A204.1 (cell line): Measurements from ENCODE around the gene GSKIP.
A peak's percentile ranks its signal among the peaks of the same experiment; 100 is the strongest.
"Not testable (repeated sequence)": the region's sequence is repeated elsewhere in the genome, so short reads cannot be mapped to it uniquely, and the experiment has no call there.

Experiments used
- FAIRE-seq: peaks from 2 replicates; lab custom pipeline; 2012; peaks lifted over from hg19 to GRCh38; lab: Jason Lieb, UNC

The GSKIP gene, protein sequence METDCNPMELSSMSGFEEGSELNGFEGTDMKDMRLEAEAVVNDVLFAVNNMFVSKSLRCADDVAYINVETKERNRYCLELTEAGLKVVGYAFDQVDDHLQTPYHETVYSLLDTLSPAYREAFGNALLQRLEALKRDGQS

DNA sequence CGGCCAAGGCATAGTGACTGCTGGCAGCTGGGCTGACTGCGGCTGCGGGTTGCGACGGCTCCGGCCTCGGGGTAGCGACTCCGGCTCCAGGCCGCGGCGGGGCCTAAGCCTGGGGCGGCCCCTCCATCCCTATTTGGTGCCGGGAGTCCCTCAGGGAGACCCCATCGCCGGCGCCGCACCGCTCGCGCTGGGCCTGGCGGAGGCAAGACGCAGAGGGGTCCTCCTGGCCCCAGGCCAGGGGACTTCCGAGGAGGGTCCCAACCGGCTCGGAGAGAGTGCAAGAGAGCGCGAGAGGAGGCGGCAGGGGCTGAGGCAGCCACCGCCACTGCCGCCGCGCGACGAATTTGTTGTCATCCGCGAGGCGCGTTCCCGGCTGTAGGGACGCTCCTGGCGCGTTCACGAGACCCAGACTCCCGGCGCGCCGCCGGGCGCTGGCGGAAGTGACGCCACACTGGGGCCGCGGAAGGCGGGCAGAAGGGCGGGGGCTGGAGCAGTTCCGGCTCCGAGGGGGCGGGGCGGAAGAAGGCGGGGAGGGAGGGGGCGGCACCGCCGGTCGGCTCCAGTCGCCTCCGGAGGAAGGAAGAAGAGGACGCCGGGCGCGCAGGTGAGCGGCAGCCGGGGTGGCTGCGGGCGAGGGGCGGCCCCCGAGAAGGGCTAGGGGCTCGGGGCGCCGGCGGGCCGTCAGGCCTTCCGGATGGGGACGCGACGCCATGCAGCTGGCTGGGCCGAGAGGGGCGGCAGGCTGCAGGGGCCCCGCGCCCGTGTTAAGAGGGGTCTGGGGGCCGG, at the start of gene GSKIP, which contains the start of gene ATG2B:
Gene GSKIP (plus strand): TSS at position 562 of the 786 bp plus-strand sequence. CDS start 18,722 bp downstream, outside the sequence.
Gene ATG2B (minus strand): TSS at position 377 of the 786 bp plus-strand sequence. CDS start 365 bp downstream, at position 12.
- FAIRE-seq, result no peak

DNA sequence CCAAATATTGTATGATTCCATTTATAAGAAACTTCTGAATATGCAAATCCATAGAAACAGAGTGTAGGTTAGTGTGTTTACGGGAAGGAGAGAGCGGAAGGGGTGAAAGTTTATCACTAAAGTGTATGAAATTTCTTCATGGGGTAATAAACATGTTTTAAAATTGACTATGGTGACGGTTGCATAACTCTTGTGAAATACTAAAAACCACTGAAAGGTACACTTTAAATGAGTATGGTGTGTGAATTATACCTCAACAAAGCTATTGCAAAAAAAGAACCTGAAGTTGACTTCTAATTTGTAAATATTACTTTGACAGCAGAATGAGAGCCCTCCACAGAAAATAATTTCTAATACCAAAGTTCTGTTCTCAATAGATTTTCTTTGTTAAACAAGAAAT, 47.2 kb upstream of the GSKIP start:
- no peak for FAIRE-seq

DNA sequence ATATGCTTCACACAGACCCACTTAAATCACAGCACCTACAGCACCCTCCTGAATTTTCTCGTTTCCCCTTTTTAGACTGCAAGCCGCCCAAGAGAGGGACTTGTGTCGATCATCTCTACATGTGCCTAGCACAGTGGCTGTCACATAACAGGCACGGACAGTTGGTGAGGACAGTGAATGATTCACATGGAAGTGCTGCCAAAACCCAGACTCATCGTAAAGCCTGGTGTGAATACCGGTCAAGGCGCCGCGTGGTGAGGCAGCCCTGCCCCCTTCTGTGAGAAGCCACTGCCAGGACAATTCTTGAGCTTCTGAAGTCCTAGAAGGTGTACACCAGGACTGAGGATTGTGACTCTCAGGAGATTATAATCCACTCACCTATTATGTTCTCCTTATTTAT, 44.5 kb upstream of the GSKIP start:
- no peak for FAIRE-seq

GRCh38 chr14:96320605-96321004, 42.7 kb upstream of the GSKIP start:
- FAIRE-seq, result peak; percentile 59

DNA sequence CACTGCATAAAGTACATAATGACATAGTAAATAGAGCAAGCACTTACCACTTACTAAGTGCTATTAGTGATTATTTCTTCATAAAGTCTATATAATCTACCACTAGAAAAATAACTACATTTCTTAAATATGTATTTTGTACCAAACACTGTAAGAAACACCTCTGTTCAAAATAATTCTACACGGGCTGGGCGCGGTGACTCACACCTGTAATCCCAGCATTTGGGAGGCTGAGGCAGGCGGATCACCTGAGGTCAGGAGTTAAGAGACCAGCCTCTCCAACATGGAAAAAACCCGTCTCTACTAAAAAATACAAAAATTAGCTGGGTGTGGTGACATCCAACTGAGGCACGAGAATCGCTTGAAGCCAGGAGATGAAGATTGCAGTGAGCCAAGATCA, 39.1 kb upstream of the GSKIP start:
- no peak for FAIRE-seq

DNA sequence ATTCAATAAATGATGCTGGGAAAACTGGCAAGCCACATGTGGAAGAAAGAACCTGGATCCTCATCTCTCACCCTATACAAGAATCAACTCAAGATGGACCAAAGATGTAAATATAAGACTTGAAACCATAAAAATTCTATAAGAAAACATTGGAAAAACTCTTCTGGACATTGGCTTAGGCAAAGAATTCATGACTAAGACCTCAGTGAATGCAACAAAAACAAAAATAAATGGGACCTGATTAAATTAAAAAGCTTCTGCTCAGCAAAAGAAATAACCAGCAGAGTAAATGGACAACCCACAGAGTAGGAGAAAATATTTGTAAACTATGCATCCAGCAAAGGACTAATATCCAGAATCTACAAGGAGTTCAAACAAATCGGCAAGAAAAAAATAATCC, 24.8 kb upstream of the GSKIP start:
- FAIRE-seq, result no peak

- no peak for FAIRE-seq
Measured at GRCh38 chr14:96341323-96341722, 22.0 kb upstream of the GSKIP start.

DNA sequence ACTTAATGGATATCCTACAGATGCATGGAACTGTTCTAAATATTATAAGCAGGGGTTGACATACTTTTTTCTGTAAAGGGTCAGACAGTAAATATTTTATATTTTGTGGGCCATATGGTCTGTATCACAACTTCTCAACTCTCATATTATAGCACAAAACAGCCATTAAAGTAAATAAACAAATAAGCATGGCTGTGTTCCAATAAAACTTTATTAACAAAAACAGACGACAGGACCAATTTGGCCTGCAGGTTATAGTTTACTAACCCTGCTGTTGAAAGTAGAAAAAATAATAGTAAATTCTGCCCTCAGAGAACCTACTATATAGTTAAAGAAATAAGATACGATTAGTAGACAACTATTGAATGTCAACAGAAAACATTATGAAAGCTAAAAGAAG, 17.7 kb upstream of the GSKIP start:
- FAIRE-seq, result no peak

DNA sequence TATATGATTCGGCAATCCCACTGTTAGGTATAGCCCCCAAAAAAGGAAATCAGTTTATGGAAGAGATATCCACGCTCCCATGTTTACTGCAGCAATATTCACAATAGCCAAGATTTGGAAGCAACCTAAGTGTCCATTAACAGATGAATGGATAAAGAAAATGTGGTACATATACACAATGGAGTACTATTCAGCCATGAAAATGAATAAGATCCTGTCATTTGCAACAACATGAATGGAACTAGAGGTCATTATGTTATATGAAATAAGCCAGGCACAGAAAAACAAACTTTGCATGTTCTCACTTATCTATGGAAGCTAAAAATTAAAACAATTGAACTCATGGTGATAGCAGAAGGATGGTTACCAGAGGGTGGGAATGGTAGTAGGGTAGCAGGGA, 15.4 kb upstream of the GSKIP start:
- not testable (repeated sequence) for FAIRE-seq

GRCh38 chr14:96349286-96350075, 13.8 kb upstream of the GSKIP start:
- no peak for FAIRE-seq

- no peak for FAIRE-seq
Measured at GRCh38 chr14:96351986-96352385, 11.3 kb upstream of the GSKIP start.

- no peak for FAIRE-seq
Measured at GRCh38 chr14:96352708-96353107, 10.6 kb upstream of the GSKIP start.

- FAIRE-seq, result no peak
Measured at GRCh38 chr14:96354246-96354645, 9.1 kb upstream of the GSKIP start.

GRCh38 chr14:96357216-96357615, 6.1 kb upstream of the GSKIP start:
- FAIRE-seq, result no peak

DNA sequence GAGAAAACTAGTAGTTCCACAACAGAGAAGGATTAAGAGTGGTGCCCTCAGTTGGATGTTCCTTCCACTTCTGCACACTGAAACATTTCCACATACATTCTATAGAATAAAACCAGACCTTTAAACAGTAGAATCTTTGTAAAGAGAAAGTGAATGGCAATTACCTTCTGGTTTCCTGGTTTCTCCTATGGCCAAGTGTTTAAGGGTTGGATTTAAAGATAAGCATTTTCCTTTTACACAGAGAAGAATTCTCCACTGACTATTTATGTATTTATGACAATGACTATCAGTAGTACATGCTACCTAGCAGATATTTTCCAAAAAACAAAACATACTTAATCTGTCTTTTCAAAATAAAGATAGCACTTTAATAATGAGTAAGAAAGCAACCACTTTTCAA, 3.4 kb upstream of the GSKIP start:
- no peak for FAIRE-seq

- no peak for FAIRE-seq
Measured at GRCh38 chr14:96362071-96362964, 1.0 kb upstream of the GSKIP start.

DNA sequence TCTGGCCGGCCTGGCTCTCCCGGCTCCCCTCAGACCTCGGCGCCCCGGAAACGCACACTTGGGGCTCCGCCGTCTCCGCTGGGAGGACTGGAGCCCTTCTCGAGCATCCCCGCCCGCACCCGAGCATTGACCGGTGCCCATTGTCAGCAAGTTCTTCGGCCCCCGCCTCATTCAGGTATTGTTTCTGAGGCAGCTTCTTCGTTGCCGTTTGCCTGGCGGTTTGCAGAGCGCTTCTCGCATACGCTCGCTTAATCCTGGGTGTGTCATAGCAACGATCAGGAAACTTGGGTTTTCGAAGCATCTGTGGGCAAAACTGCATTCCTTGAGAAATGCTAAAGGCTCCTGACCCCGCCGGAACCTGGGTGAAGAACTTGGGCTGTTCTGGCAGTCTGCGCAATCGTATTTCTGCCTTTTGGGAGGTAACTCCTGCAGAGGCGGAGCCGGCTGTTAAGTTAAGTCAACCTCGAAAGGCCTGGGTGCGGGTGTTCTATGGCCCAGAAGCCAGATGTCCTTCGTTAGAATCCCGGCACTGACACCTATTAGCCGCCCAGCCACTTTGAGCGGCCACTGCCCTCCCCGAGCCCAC, 518 bp downstream of the GSKIP start:
- FAIRE-seq, result no peak

DNA sequence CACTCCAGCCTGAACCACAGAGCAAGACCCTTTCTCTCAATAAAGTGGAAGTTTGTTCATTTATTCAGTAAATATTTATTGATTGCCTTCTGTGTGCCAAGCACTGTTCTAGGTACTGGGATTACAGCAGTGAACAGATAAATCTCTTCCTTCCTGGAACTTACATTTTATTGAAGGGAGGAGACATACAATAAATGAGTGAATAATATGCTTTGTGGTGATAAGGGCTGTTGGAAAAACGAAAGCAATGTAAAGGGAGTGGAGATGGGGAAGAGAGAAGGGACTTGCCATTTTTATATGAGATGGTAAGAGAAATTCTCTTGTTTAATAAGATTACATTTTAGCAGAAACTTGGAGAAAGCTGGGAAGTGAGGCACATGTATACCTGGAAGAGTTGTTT, 1.6 kb downstream of the GSKIP start:
- no peak for FAIRE-seq

DNA sequence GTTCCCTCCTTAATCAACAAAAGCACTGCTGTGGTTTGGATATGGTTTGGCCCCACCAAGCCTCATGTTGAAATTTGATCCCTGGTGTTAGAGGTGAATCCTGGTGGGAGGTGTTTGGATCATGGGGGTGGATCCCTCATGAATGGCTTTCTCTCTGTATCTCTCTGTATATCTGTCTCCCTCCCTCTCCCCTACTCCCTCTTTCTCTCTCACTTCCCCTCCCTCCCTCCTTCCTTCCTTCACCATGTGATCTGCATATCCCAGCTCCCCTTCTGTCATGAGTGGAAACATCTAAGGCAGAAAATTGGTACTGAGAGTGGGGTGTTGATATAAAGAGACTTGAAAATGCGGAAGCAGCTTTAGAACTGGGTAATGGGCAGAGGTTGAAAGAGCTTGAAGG, 5.2 kb downstream of the GSKIP start:
- no peak for FAIRE-seq

DNA sequence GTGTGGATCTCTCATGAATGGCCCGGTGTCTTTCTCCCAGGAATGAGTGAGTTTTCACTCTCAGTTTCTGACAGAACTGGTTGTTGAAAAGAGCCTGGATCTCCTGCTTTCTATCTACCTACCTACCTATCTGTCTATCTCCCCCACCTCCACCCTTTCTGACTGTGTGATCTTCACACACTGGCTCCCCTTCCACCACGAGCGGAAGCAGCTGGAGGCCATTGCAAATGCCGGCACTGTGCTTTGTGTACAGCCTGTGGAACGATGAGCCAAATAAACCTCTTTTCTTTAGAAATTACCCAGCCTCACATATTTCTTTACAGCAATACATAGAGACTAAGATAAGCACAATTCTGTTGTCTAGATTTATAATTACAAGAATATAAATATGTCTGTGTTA, 7.2 kb downstream of the GSKIP start:
- no peak for FAIRE-seq

DNA sequence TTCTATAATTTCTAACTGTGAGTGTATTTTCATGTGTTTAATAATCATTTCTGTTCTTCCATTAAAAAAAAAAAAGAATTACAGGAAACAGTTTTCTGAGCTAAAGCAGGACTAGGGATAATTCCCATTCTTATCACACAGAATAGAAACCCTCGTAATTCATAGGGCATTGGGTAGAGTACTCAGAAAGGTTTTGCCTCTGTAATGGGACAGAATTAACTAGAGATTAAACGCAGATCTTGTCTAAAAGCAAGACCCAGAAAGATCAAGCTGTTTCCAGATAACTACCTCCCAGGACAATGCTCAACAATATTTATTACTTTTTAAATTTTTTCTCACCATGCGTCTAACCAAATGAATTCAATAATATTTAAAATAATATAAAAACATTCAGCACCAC, 10.2 kb downstream of the GSKIP start:
- FAIRE-seq, result no peak

DNA sequence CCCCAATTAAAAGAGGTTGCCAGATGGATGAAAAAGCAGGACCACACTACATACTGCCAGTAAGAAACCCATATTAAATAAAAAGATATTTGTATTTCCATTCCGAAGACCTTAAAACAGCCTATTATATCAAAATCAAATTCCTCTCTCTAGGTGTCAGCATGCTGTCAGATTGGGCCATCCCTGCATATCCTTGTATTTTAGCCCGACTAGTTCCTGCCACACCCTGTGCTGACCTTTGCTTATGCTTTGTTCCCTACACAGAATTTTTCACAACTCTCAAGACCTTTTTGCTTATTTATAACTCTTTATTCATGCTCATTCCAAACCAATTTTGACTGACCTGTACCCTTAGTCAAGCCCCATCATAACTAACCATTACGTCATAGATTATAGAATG, 12.8 kb downstream of the GSKIP start:
- no peak for FAIRE-seq
